ENCODE measurements around the gene POLRMT.
"Not testable (repeated sequence)": the region's sequence is repeated elsewhere in the genome, so short reads cannot be mapped to it uniquely, and the experiment has no call there.

- not testable (repeated sequence) for TF ChIP-seq CTCF, EP300 (IDR thresholded peaks at IDR 0.05)
These were observed 33.7 kb upstream of the POLRMT start for GRCh38 chr19:666985-667573.
